Measurements from ENCODE around the gene C3AR1.
"Not testable (repeated sequence)": the region's sequence is repeated elsewhere in the genome, so short reads cannot be mapped to it uniquely, and the experiment has no call there.

The C3AR1 gene

GRCh38 chr12:8057306-8057705 lies 8.9 kb downstream of the C3AR1 start:
- peak in 1 of 2 donors; percentile 31 for DNase-seq

- DNase-seq, result no peak
Measured at GRCh38 chr12:8054816-8055215, 11.3 kb downstream of the C3AR1 start.

DNA sequence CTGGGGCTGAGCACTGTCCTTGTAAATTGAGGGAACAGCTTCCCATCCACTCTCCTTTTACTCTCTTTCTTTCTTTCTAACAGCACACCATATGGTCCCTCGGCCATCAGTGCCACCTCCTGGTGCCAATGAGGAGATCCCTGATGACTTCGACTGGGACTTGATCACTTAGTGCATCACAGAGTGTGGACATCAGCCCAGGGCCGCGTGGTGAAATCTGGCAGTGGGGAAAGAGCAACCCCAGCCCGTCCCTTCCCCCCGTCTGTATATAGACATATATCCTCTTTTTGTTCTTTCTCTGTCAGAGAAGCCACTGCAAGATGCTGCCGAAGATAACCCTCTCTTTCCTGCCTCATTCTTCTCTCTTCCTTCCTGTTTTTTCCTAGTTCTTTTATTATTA lies 13.5 kb downstream of the C3AR1 start:
- DNase-seq, result peak; percentile 81 to 91

DNA sequence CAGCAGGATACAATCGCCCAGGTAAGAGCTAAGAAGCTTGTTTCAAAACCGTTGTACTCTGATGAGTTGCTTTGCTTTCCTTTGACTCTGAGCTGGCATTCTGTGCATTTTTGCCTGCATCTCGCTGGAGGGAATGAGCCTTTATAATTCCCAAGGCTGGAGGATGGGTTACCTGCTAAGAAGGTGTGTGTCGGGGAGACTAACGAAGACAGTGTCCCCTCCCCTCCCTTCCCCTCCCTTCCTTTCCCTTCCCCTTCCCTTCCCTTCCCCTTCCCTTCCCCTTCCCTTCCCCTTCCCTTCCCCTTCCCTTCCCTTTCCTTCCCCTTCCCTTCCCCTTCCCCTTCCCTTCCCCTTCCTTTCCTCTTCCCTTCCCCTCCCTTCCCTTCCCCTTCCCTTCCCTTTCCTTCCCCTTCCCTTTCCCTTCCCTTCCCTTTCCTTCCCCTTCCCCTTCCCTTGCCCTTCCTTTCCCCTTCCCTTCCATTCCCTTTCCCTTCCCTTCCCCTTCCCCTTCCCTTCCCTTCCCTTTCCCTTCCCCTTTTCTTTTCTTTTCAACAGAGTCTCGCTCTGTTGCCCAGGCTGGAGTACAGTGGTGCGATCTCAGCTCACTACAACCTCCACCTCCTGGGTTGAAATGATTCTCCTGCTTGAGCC lies 15.4 kb downstream of the C3AR1 start:
- no peak for DNase-seq

DNA sequence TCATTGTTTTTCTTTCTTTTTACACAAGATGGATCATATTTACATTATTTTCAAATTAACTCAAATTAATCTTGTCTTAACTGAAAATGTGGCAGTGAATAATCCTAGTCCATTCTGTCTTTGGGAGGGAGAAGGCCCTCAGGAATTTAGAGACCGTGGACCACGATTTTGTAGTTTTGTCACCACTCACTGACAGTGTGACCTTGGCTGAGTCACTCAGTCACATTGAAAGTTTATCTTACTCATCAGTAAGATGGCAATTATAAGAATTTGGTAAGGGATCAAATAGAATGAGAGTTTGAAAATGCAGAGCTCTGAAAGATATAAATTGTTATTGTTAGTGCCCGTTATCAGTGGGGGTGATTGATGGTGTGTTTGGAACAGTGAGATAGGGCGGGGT lies 17.3 kb downstream of the C3AR1 start:
- DNase-seq, result peak in 1 of 2 donors; percentile 22

GRCh38 chr12:8047842-8048241 lies 18.3 kb downstream of the C3AR1 start:
- DNase-seq, result no peak

DNA sequence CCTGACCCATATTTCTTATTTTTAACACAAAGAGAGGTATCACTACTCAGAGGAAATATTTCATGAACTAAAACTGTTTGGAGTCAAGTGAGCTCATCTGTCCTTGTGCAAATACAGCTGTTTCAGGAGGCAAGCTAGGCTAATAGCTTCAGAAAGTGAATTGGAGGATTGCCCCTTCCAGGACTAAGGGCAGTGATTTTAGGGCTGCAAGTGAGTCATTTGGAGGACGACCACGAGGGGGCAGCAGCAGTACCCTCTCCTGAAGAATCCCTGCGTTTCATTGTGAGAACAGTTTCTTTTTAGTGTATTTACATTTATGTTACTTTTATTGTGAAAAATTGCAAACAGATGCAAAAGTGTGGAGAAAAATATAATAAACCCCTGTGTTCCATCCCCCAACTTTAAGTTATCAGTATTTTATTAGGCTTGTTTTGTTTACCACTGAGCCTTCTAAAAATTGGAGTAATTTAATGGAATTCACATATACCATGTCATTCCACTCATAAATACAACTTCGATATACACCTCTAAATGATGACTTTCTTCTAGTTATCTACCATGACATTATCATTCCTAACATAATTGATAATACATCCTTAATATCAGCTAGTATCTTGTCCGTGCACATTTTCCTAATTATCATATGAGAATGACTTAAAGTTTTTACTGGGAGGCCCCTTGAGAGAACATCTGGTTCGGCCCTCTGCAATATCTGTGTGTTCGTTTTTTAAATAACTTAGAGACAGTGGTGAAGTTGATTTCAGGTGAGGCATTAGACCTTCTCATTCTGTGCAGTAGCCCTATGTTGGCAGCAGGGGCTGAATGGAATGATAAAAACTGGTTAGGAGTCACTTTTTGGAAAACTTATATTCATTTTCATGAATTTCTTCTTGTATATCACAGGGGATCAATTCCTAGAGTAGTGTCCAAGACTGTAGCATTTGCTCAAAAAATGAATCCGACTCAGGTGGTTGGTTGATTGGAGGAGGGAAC lies 19.9 kb downstream of the C3AR1 start:
- DNase-seq, result peak; percentile 81

GRCh38 chr12:8040791-8041190 lies 25.4 kb downstream of the C3AR1 start:
- no peak for DNase-seq

DNA sequence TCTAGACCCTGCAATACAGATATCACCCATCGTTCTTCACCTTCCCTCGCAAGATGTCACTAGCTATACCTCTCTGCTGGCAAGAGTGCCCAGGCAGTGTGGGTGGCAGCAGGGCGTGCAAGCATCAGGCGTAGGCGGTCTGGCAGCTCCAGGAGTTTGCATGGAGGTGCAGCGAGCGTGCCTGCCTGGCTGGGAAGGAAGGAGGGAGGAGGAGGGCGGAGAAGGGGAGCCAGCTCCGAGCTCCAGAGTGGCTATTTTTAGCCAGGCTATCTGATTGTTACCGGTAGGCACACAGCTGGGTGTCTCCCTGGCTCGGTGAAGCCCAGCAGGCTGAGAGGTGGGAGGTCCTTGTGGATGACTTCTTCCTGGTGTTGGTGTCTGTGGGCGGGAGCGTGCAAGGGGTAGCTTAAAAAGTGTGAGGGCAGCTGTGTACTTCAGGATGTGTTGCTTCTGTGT lies 27.5 kb downstream of the C3AR1 start:
- DNase-seq, result peak in 1 of 2 donors; percentile 58

- DNase-seq, result no peak
Measured at GRCh38 chr12:8037947-8038346, 28.2 kb downstream of the C3AR1 start.

DNA sequence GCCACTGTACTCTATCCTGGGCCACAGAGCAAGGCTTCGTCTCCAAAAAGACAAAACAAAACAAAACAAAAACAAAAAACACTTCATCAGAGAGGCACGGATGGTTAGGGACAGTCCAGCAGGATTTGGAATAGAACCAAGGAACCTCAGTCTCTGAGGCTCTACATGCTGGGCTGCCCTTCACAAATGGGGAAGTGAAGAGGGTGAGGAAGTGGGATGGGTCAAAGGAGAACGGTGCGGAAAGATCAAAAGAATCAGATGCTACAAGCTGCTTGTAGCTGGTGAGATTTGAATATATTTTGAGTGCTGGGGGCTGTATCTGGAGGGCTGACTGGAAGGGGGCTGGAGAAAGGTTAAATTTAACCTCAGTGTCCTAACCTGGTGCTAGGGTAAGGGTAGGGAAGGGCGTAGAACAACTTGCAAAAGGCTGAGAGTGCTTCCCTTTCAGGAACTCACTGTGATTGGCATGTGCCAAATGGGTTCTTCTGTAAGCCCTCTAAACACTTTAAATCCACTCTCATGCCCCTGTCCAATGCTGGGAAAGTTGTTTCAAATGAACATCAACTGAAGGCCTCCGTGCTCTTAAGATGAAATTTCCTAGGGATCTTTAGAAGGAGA lies 29.0 kb downstream of the C3AR1 start:
- peak; percentile 70 to 76 for DNase-seq

DNA sequence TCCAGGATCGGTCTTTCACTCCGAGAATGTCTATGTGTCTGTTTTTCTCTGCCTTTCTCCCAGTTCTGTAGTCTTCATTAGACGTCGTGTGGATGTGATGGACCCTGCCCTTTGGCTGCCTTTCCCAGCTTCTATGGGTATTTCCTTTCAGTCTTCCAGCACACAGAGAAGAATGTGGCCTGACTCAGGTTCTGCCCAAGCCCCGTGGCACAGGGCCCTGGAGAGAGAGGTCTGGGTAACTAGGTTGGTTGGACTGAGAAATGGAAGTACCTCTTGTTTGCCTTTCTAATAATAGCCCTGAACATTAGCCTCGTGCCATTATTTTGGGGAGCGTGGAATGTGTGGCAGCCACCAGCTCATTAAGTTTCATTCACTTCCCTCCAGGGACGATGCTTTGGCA lies 29.8 kb downstream of the C3AR1 start:
- DNase-seq, result no peak

DNA sequence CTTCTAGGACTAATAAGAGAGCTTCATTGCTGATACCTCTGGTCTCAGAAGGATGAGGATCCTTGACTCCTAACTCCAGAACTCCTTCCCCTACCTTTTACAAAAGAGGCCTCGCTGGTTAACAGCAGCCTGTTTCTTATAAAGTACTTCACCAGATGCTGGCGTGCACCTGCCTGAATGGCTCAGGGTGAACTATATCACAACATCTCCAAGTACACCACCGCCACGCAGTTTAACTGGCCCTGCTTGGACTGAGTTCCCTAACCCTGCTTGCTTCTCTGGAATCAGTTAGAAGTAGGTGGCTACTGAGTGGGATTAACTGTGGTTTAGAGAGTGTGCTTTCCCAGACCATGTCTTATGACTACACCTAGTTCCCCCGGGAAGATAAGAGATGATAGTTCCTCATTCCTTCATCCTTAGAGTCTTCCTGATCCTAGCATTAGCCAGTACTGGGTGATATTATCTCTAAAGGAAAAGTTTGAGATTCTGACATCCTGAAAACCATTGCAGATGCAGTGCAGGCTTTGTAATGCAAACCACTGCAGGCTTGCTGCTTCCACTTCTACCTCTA lies 30.6 kb downstream of the C3AR1 start:
- no peak for DNase-seq

- DNase-seq, result no peak
Measured at GRCh38 chr12:8034802-8035201, 31.4 kb downstream of the C3AR1 start.

DNA sequence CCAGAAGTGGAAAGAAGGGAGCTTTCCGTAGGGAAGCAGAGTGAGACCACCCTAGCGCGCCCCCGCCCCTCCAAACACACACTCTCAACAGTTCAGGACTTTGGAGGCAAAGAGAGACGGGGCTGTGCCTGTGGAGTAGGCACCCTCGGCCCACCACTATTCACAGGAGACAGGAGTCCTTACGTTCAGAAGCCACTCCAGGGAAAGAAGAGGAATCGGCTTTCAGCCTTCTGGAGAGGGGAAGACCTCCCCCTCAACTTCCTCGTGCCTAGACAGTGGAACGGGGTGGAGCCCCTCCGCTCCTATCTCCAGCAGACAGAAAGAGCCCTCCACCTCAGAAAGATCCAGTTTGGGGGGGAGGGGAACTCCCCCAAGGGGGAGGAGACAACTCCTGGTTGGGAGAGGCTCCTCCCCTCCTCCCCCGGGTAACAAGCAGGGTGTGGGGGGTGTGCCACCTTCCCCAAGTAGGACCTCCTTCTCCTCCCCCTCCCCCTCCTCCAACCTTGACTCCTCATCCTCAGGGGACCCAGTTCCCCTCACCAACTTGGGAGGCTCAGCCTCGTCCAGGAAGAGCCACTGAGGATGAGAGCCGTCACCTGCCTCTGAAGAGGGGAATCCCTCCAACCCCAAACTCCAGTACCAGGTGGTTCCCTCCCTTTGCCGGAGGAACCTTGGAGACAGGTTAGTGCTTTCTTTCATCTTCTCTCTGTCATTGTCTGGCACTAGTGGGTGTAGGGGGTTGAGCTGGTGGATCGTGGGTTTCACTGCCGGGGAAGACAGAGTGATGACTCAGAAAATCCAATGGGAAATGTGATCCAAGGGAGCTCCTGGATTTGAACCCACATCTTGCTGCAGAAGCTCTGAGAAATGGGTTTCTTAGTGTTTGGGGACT lies 32.8 kb downstream of the C3AR1 start:
- DNase-seq, result peak in 1 of 2 donors; percentile 22

DNA sequence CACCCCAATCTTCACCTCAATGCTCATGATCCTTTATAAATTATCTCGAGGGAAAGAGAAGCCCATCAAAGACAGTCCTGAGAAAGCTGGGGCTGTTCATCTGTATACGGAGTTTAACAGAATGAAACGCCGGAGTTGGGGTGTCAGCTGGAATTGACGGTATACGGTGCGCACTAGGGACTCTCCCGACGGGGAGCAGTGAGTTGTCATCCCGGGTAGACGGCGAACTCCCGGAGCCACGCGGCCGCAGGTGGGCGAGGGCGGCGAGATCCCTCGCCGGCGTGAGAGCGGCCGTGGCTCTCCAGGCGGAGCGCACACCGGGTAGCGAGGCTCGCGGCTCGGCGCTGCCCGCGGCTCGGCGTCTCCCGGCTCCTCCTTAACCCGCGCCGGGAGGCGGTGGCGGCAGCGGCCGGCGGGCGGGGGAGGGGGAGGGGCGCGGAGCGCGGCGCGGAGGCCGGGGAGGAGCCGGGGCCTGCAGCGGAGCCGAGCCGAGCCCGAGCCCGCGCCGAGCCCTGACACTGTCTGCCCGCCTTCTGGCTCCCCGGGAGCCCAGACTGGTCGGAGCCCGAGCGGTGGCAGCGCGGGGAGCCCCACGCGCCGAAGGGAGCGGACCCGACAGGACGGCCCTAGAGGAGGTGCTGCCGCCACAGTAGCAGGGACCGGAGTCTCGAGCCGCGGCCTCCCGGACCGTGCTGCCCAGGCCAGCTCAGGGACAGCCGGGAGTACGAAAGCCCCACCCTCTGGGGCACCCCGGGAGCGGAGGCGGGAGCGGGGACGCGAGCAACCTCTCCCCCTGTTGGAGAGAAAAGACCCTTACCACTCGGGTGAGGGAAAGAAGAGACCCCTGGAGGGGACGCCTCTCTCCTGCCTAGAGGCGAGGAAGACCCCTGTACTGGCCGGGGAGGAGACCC lies 33.7 kb downstream of the C3AR1 start, which contains the start of gene FOXJ2:
FOXJ2 (plus strand) TSS at position 475 of the 911 bp plus-strand sequence. CDS start 7,117 bp downstream, outside the sequence.
- DNase-seq, result peak; percentile 69 to 83

DNA sequence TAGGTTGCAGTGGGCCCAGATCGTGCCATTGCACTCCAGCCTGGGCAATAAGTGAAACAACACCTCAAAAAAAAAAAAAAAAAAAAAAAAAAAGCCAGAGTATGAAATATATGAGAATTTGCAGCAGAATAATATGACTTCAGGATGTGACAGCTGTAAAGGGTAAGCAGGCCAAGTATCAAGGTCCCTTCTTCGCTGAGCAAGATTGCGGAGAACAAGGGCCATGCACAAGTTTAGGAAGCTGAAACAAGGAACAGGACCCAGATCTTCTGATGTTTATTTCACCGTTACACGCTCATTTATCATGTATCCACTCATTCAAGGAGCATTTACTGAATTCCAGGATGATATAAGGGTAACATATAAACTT lies 34.3 kb downstream of the C3AR1 start:
- no peak for DNase-seq

- not testable (repeated sequence) for DNase-seq
Measured at GRCh38 chr12:8031017-8031416, 35.1 kb downstream of the C3AR1 start.

GRCh38 chr12:8030189-8030588 lies 36.0 kb downstream of the C3AR1 start:
- DNase-seq, result no peak

- no peak for DNase-seq
Measured at GRCh38 chr12:8028267-8028666, 37.9 kb downstream of the C3AR1 start.

GRCh38 chr12:8027856-8028255 lies 38.3 kb downstream of the C3AR1 start:
- no peak for DNase-seq
